HEK293 (cell line): ENCODE data around the gene PKM.
A peak's percentile ranks its signal among the peaks of the same experiment; 100 is the strongest.

Source experiments
- CTCF ChIA-PET: fragments of 350-600 bp; formaldehyde crosslinking; extraction: SDS; loops from one replicate; lab custom pipeline; 2021; ENCODE audit warnings: antibody characterized with exemption; lab: Yijun Ruan, JAX
- POLR2A ChIA-PET: fragments of 300-600 bp; formaldehyde crosslinking; extraction: SDS; loops from one replicate; lab custom pipeline; 2020; ENCODE audit warnings: antibody characterized with exemption, inconsistent platforms; lab: Yijun Ruan, JAX
- H3K27ac ChIP-seq: fragments of 200-500 bp; sonication (Bioruptor generic); 2 replicates; pipeline ENCODE4 v1.5.1; 2014; ENCODE audit warnings: low read depth, low read length, control low read depth, inconsistent platforms; ENCODE audit errors: extremely low read depth
- H3K36me3 ChIP-seq, 2 experiments: fragments of 200-500 bp in 1 of 2; sonication (Bioruptor generic) in 1 of 2; 1 replicate in 1 of 2; 2 replicates in 1 of 2; pipeline ENCODE4 v1.5.1; 2014 to 2017; ENCODE audit warnings: inconsistent platforms in 2 of 2, low read length in 2 of 2; ENCODE audit not compliant: control insufficient read depth in 2 of 2, insufficient read depth in 1 of 2
- H3K4me1 ChIP-seq: fragments of 200-500 bp; sonication (Bioruptor generic); 2 replicates; pipeline ENCODE4 v1.5.1; 2014; ENCODE audit warnings: mild to moderate bottlenecking, low read length, inconsistent platforms; ENCODE audit not compliant: control insufficient read depth, insufficient read depth
- H3K4me3 ChIP-seq: 2 replicates; pipeline ENCODE4 v1.5.1; 2011; ENCODE audit warnings: low read depth, mild to moderate bottlenecking, control low read depth, low read length, moderate library complexity
- H3K9me3 ChIP-seq: fragments of 200-500 bp; sonication (Bioruptor generic); 2 replicates; pipeline ENCODE4 v1.5.1; 2014; ENCODE audit warnings: low read depth, low read length, inconsistent platforms; ENCODE audit not compliant: control insufficient read depth, insufficient read depth
- MZF1 ChIP-seq: fragments of 450-650 bp; formaldehyde crosslinking; IDR thresholded peaks from 2 replicates; pipeline ENCODE4 v1.5.1; 2017; ENCODE audit warnings: missing biosample characterization, missing genetic modification characterization, borderline replicate concordance
- SCRT2 ChIP-seq: fragments of 450-650 bp; formaldehyde crosslinking; IDR thresholded peaks from 2 replicates; pipeline ENCODE4 v1.5.1; 2016; ENCODE audit warnings: missing biosample characterization, missing genetic modification characterization
- TSHZ1 ChIP-seq: fragments of 450-650 bp; formaldehyde crosslinking; IDR thresholded peaks from 2 replicates; pipeline ENCODE4 v1.5.1; 2016; ENCODE audit warnings: missing biosample characterization, missing genetic modification characterization, borderline replicate concordance
- ZBTB11 ChIP-seq: fragments of 450-650 bp; formaldehyde crosslinking; conservative IDR thresholded peaks from 2 replicates; pipeline ENCODE4 v1.5.1; 2016; ENCODE audit warnings: low read depth, missing biosample characterization, missing genetic modification characterization
- ZFHX2 ChIP-seq: fragments of 450-650 bp; formaldehyde crosslinking; conservative IDR thresholded peaks from 2 replicates; pipeline ENCODE4 v1.5.1; 2016; ENCODE audit warnings: missing biosample characterization, missing genetic modification characterization
- ZNF174 ChIP-seq: fragments of 450-650 bp; formaldehyde crosslinking; IDR thresholded peaks from 2 replicates; pipeline ENCODE4 v1.5.0; 2017; ENCODE audit warnings: missing biosample characterization, mild to moderate bottlenecking, missing genetic modification characterization
- ZNF19 ChIP-seq: fragments of 450-650 bp; formaldehyde crosslinking; IDR thresholded peaks from 2 replicates; pipeline ENCODE4; 2016; ENCODE audit warnings: missing biosample characterization, missing genetic modification characterization, low read depth
- ZNF214 ChIP-seq: fragments of 450-650 bp; formaldehyde crosslinking; IDR thresholded peaks from 2 replicates; pipeline ENCODE4 v1.5.1; 2017; ENCODE audit warnings: missing biosample characterization, mild to moderate bottlenecking, missing genetic modification characterization, borderline replicate concordance
- ZNF239 ChIP-seq: fragments of 450-650 bp; formaldehyde crosslinking; IDR thresholded peaks from 2 replicates; pipeline ENCODE4 v1.5.1; 2016; ENCODE audit warnings: missing biosample characterization, missing genetic modification characterization
- ZNF248 ChIP-seq: fragments of 450-650 bp; formaldehyde crosslinking; IDR thresholded peaks from 2 replicates; pipeline ENCODE4 v1.5.1; 2017; ENCODE audit warnings: missing biosample characterization, missing genetic modification characterization
- ZNF302 ChIP-seq: fragments of 450-650 bp; formaldehyde crosslinking; IDR thresholded peaks from 2 replicates; pipeline ENCODE4 v1.5.1; 2016; ENCODE audit warnings: missing biosample characterization, missing genetic modification characterization, low read depth
- ZNF335 ChIP-seq: fragments of 450-650 bp; formaldehyde crosslinking; conservative IDR thresholded peaks from 2 replicates; pipeline ENCODE4 v1.5.1; 2016; ENCODE audit warnings: missing biosample characterization, missing genetic modification characterization
- ZNF394 ChIP-seq: fragments of 450-650 bp; formaldehyde crosslinking; IDR thresholded peaks from 2 replicates; pipeline ENCODE4 v1.5.1; 2016; ENCODE audit warnings: missing biosample characterization, missing genetic modification characterization, mild to moderate bottlenecking, moderate library complexity, borderline replicate concordance
- ZNF416 ChIP-seq: fragments of 450-650 bp; formaldehyde crosslinking; IDR thresholded peaks from 2 replicates; pipeline ENCODE4 v1.5.1; 2016; ENCODE audit warnings: missing biosample characterization, missing genetic modification characterization
- ZNF510 ChIP-seq: fragments of 450-650 bp; formaldehyde crosslinking; IDR thresholded peaks from 2 replicates; pipeline ENCODE4 v1.5.1; 2018; ENCODE audit warnings: mild to moderate bottlenecking, missing genetic modification characterization, missing biosample characterization; ENCODE audit not compliant: insufficient replicate concordance
- ZNF529 ChIP-seq: fragments of 450-650 bp; formaldehyde crosslinking; IDR thresholded peaks from 2 replicates; pipeline ENCODE4 v1.5.1; 2017; ENCODE audit warnings: missing genetic modification characterization, missing biosample characterization; ENCODE audit not compliant: insufficient replicate concordance
- ZNF530 ChIP-seq: fragments of 450-650 bp; formaldehyde crosslinking; IDR thresholded peaks from 2 replicates; pipeline ENCODE4 v1.5.1; 2016; ENCODE audit warnings: low read depth, missing biosample characterization, missing genetic modification characterization
- ZNF624 ChIP-seq: fragments of 450-650 bp; formaldehyde crosslinking; IDR thresholded peaks from 2 replicates; pipeline ENCODE4 v1.5.1; 2017; ENCODE audit warnings: missing biosample characterization, missing genetic modification characterization
- ZNF626 ChIP-seq: fragments of 450-650 bp; sonication (Bioruptor Pico); formaldehyde crosslinking; IDR thresholded peaks from 2 replicates; pipeline ENCODE4 v1.5.1; 2018; ENCODE audit warnings: missing biosample characterization, missing genetic modification characterization, inconsistent platforms
- ZNF670 ChIP-seq: fragments of 450-650 bp; formaldehyde crosslinking; IDR thresholded peaks from 2 replicates; pipeline ENCODE4 v1.5.1; 2016; ENCODE audit warnings: missing biosample characterization, missing genetic modification characterization, low read depth
- ZNF704 ChIP-seq: fragments of 450-650 bp; formaldehyde crosslinking; IDR thresholded peaks from 2 replicates; pipeline ENCODE4 v1.5.1; 2016; ENCODE audit warnings: missing biosample characterization, missing genetic modification characterization
- TF ChIP-seq, protein P1 (sequence below): sonication (generic); formaldehyde crosslinking; IDR thresholded peaks from 2 replicates; pipeline ENCODE4 v1.8.1; 2022; ENCODE audit warnings: mild to moderate bottlenecking, moderate library complexity, missing genetic modification reagents

The PKM gene

DNA sequence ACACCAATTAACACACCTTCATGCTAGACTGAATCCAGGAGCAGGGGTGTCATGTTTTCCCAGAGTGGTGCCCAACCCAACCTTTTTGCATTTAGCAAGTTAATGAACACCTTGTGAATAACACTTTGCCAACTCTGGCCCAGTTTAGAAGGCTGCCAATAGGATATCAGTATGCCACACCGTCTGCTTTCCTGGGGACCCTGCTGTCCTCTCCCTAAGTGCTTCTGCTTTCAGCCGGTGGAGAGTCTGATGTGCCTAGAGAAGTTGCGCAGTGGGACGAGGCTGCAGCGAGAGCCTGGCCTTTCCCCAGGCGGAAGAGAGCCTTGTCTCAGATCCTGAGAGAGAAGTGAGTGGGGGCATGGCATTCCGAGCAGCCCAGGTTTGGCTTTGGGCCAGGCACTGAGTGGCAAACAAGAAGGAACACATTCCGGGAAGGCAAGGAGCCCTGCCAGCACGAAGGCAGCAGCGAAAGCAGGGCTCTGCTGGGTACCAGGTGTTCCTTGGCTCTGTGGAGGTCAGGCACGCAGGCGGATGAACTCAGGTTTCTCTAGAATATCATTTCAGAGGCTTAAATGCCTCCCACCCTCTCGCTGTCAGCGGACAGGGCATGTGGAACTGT is 75.9 kb downstream of the PKM start (continued):
- no peak for TF ChIP-seq ZNF19

GRCh38 chr15:72154316-72154715 is 76.7 kb downstream of the PKM start:
- TF ChIP-seq ZNF670 (tag by site-specific recombination) (no peak), ZNF335 (tag by site-specific recombination) (peak; percentile 16; the same call in 1 of the 2 replicates), ZNF626 (tag by site-specific recombination) (no peak), ZNF394 (tag by site-specific recombination) (peak; percentile 75; the same call in 1 of the 2 replicates), ZFHX2 (tag by site-specific recombination) (peak; percentile 25; the same call in 1 of the 2 replicates), ZNF302 (tag by site-specific recombination) (no peak)
- TF ChIP-seq, protein P1, sequence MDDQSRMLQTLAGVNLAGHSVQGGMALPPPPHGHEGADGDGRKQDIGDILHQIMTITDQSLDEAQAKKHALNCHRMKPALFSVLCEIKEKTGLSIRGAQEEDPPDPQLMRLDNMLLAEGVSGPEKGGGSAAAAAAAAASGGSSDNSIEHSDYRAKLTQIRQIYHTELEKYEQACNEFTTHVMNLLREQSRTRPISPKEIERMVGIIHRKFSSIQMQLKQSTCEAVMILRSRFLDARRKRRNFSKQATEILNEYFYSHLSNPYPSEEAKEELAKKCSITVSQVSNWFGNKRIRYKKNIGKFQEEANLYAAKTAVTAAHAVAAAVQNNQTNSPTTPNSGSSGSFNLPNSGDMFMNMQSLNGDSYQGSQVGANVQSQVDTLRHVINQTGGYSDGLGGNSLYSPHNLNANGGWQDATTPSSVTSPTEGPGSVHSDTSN (CRISPR knock-in tag) = no peak
- Histone ChIP-seq H3K36me3 (no peaks in the 10 kb centered on the region), H3K4me1 (peaks cover 13% of the 10 kb centered on the region), H3K27ac (no peak overlapping the region), H3K4me3 (no peak overlapping the region), H3K9me3 (no peaks in the 10 kb centered on the region)
- CTCF ChIA-PET = interaction anchor here (1.0 to 1.9 kb wide), 6 partner anchors 36 to 411 kb away, joined by 3 to 11 read pairs (median 5); partner anchors contain the start of genes MYO9A and SENP8
- POLR2A ChIA-PET = interaction anchor here (0.6 to 1.1 kb wide), 2 partner anchors 36 to 253 kb away, joined by 3 to 4 read pairs; partner anchors contain the start of genes MYO9A and SENP8

DNA sequence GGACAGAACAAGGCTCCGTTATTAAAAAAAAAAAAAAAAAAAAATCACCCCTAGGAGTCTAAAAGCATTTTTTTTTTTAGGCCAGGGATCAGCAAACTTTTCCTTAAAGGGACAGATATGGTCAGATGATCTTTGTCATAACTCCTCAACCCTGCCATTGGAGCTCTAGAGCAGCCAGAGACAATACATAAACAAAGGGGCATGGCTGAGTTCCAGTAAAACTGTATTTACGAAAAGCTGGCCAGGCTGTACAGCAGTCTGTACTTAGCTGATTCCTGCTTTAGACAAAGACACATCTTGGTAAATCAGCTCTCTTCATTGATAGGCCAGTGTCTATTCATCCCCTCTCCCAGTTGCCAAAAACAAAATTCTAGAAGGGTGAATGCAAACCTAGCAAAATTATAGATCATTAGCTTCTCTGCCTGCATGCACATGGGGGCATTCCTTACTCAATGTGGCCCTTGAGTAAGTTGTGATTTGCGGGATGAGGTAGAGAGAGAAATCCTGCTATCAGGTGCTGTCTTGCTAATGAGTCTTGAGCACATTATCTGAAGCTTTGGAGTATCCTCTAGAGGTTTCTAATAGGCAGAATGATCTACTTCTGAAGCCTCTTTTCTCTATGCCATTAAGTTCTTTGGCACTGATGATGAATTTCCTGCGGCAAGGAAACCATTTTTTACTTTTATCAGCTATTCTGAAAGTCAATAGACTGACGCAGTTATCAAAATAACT is 77.6 kb downstream of the PKM start:
- H3K4me3 ChIP-seq = no peak overlapping the region
- peaks cover 13% of the 10 kb centered on the region for H3K4me1 ChIP-seq
- POLR2A ChIA-PET = interaction anchor here (1.1 kb wide), 1 partner anchor 35 kb away, joined by 4 read pairs; the partner anchor contains the start of genes MYO9A and SENP8
- no peak overlapping the region for H3K27ac ChIP-seq
- CTCF ChIA-PET = interaction anchor here (0.6 to 1.9 kb wide), 14 partner anchors 9 to 1079 kb away, joined by 3 to 11 read pairs (median 4); partner anchors contain the start of genes MYO9A and SENP8
- no peaks in the 10 kb centered on the region for H3K9me3 ChIP-seq
- H3K36me3 ChIP-seq = no peaks in the 10 kb centered on the region
- no peak for TF ChIP-seq ZNF239 (tag by site-specific recombination)
- no peak for TF ChIP-seq ZNF704
- TF ChIP-seq ZNF174 (tag by site-specific recombination) = no peak
- no peak for TF ChIP-seq ZNF248 (tag by site-specific recombination)
- no peak for TF ChIP-seq ZNF530 (tag by site-specific recombination)
- TF ChIP-seq ZNF624 = no peak
- TF ChIP-seq ZNF214 = no peak
- TF ChIP-seq ZNF529 (tag by site-specific recombination) = no peak
- no peak for TF ChIP-seq ZNF510
- TF ChIP-seq MZF1 (tag by site-specific recombination) = no peak
- no peak for TF ChIP-seq ZNF416 (tag by site-specific recombination)
- TF ChIP-seq ZBTB11 = no peak
- no peak for TF ChIP-seq SCRT2 (tag by site-specific recombination)
- no peak for TF ChIP-seq TSHZ1
